Measurements from ENCODE around the gene NELL1. TPM values are rescaled to one million over a fixed set of nuclear protein-coding genes. Genes with fewer than 3 reads are reported as not detected.

The NELL1 gene
- total RNA-seq, 2 donors from 2014 or later: not detected

DNA sequence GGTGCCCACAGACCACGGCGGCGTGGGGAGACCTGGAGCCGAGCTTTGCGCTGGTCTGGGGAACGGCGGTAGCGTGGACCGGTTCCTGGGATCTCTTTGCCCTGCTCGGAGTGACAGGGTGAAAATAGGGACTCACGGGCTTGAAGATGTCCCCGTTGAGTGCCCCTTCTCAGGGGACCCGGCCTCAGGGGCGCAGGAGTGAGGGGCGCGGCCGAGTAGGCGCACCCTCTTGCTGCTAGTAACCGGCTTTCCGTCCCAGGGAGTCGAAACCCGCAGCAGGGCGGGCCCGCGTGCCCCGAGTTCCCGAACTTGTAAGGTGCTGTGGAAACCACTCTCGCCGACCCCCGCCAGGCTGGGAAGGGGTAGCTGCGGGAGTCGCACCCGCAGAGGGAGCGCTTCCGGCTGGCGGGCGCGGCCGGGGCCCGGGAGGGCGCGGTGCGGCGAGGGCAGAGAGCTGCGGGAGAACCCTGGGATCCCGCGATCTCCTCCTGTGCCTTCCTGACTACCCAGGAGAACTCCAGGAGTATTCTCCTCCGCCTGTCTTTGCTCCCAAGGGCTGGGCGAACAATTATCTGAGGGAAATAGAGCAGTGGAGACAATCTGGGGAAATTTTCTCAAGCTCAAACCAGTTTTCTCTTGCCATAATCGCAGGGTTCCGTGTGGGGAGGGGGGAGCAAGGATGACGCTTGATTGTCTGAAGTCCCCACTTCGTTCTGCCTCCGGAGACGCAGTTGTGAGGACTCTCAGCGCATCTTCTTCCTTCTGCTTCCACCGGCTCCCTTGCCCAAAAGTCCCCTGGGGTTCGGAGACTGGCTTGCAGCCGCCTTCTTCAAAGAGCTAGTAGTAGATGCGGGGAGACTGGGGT, 666 bp downstream of the NELL1 start:
- intact Hi-C loops (cut with DNase I): no loop called here
- Histone ChIP-seq H3K9me3 (no peaks in the 10 kb centered on the region), H3K4me3 (no peak overlapping the region), H3K36me3 (replicated peaks in 1 of 2; ENCODE audit: insufficient read depth in 1 of 2, low read depth in 2 of 2) (no peaks in the 10 kb centered on the region), H3K27ac (no peak overlapping the region), H3K4me1 (peaks cover 19% of the 10 kb centered on the region), H3K27me3 (peaks cover 0 to 15% of the 10 kb centered on the region in 2 donors)
- ATAC-seq: no peak
- TF ChIP-seq POLR2A (IDR thresholded peaks at IDR 0.05) (no peak), CTCF (IDR thresholded peaks at IDR 0.05) (no peak)
- DNase-seq: no peak
- 1 to 2% methylated on average over 14 to 53 of the region's 60 CpGs for WGBS, 2 donors

DNA sequence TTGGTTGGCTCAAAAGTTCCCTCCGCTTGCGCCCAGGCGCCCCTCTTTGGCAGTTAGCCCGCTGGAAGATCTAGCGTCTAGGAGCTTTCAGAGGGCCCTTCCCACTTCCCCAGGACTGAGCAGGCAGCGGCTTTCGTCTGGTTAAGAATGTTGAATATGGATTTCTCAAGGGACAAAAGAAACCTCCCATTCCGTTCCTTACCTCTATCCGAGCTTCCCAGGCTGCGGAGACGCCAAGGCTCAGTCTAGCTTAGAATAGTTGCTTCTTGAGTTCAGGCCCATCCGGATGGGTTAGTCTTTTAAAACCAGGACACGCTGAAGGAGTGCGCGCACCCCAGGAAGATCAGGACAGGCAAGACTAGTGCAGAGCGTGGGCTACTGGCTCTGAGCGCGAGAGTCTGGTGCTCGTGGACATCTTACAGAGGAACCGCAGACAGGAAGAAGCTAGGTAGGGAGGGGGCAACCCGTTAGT, 1.6 kb downstream of the NELL1 start:
- WGBS, 2 donors: 2 to 6% methylated on average over 21 of the region's 21 CpGs

DNA sequence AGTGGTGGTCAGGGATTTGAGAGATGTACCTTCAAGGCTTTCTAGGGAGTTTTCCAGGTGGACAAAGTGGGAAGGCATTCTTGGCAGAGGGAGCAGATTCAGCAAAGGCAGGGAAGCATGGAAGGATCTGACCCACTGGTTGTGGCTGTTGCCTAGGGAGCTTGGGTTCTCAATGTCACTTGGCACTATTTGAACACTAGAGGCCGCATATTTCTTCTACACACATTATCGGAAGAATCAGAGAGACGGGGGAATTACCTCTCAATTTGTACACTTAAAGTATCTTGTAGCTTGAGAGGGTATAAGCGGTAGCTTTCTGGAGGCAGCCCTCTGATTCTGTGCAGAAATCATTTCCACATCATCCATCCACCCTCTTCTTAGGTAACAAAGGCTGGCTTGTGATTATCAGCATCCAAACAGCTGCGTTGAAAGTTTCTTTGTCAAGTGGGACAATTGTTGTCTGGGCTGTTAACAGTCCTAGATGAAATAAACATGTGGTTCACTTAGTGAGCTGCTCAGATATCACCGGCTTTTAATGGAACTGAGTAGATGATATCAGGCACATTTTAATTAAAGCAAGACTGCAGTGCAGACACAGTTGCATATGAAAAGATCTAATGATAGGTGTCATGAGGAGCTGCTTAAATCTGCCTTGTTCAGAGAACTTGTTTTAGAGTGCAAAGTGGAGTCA, 2.6 kb downstream of the NELL1 start:
- Histone ChIP-seq H3K4me3 (no peak overlapping the region), H3K27ac (no peak overlapping the region), H3K36me3 (replicated peaks in 1 of 2; ENCODE audit: insufficient read depth in 1 of 2, low read depth in 2 of 2) (no peaks in the 10 kb centered on the region), H3K27me3 (peaks cover 0 to 15% of the 10 kb centered on the region in 2 donors), H3K9me3 (no peaks in the 10 kb centered on the region), H3K4me1 (peaks cover 19% of the 10 kb centered on the region)
- intact Hi-C loops (cut with DNase I): no loop called here
- DNase-seq (no peak), ATAC-seq (no peak)
- WGBS, 2 donors: 14 to 16% methylated on average over 6 of the region's 6 CpGs
- no peak for TF ChIP-seq POLR2A (IDR thresholded peaks at IDR 0.05)
- no peak for TF ChIP-seq CTCF (IDR thresholded peaks at IDR 0.05)

More for the DNA sequence above, 1.6 kb downstream of the NELL1 start:
- H3K9me3 ChIP-seq: no peaks in the 10 kb centered on the region
- H3K4me3 ChIP-seq: no peak overlapping the region
- H3K36me3 ChIP-seq (replicated peaks in 1 of 2; ENCODE audit: insufficient read depth in 1 of 2, low read depth in 2 of 2): no peaks in the 10 kb centered on the region
- TF ChIP-seq CTCF (IDR thresholded peaks at IDR 0.05) (no peak), POLR2A (IDR thresholded peaks at IDR 0.05) (no peak)
- intact Hi-C loops (cut with DNase I): no loop called here
- peaks cover 19% of the 10 kb centered on the region for H3K4me1 ChIP-seq
- ATAC-seq: no peak
- no peak for DNase-seq
- peaks cover 0 to 15% of the 10 kb centered on the region in 2 donors for H3K27me3 ChIP-seq
- H3K27ac ChIP-seq: no peak overlapping the region

GRCh38 chr11:20672575-20672974, 3.2 kb downstream of the NELL1 start:
- Histone ChIP-seq H3K36me3 (replicated peaks in 1 of 2; ENCODE audit: insufficient read depth in 1 of 2, low read depth in 2 of 2) (no peaks in the 10 kb centered on the region), H3K27me3 (peaks cover 0 to 15% of the 10 kb centered on the region in 2 donors), H3K4me1 (peaks cover 19% of the 10 kb centered on the region), H3K4me3 (no peak overlapping the region), H3K9me3 (no peaks in the 10 kb centered on the region), H3K27ac (no peak overlapping the region)
- 6 to 34% methylated on average over 2 of the region's 2 CpGs for WGBS, 2 donors
- intact Hi-C loops (cut with DNase I): no loop called here
- DNase-seq (no peak), ATAC-seq (no peak)
- TF ChIP-seq POLR2A (IDR thresholded peaks at IDR 0.05) (no peak), CTCF (IDR thresholded peaks at IDR 0.05) (peak in 6 of 7 experiments; percentile 9 to 39 (median 26))

Measured in body of pancreas (tissue), 4 donors.